IMR-90 (cell line): ENCODE measurements around the gene TET1. TPM values are rescaled to one million over a fixed set of nuclear protein-coding genes. Genes with fewer than 3 reads are reported as not detected.

Experiments
- microRNA-seq, 2 experiments: library from miRNA; stranded (forward) in 1 of 2; unstranded in 1 of 2; fragments of 10-50 nt in 1 of 2; fragments of <30 nt in 1 of 2; gene quantifications in 1 of 2; microRNA quantifications in 1 of 2; one replicate each; pipeline versions ENCODE3 to v1.1.0; 2013 to 2020; ENCODE audit not compliant: insufficient read depth in 1 of 2, insufficient read length in 1 of 2, unreplicated experiment in 1 of 2
- polyA plus RNA-seq, 3 experiments: library from polyadenylated mRNA; depleted of rRNA; stranded (reverse); fragments of >200 nt; gene quantifications; 2 replicates each; pipeline ENCODE4 v1.2.3, GENCODE V29; 2012; ENCODE audit warnings: low replicate concordance in 1 of 3
- small RNA-seq, 5 experiments: library from RNA; depleted of rRNA; stranded (forward); fragments of <200 nt; gene quantifications; one replicate each; pipeline ENCODE3, GENCODE V24; 2012
- total RNA-seq: library from RNA; depleted of rRNA; stranded (reverse); fragments of >200 nt; gene quantifications from 2 replicates; pipeline ENCODE4 v1.2.3, GENCODE V29; 2012; rRNA removed

The TET1 gene
- total and polyA plus RNA-seq, 2 of the 4 experiments (the other 2 are of a cell fraction) = 1.0 to 4.3 TPM

Small RNAs within 50 kb of the gene (microRNA-seq; reads per million reads assigned to microRNA genes)
- gene RF00019 (ENCODE audit: insufficient read depth, insufficient read length) = not detected

Small RNAs within 50 kb of the gene (small RNA-seq; reads per million reads assigned to genes)
- 0 reads per million in 5 experiments for gene RF00019

Other genes starting within 250 kb of the TET1 start
- gene HNRNPH3, start 228.3 kb upstream of the TET1 start, total RNA-seq = 10.6 and 23.6 TPM in 2 replicates
- 119 and 142 TPM in 2 replicates for gene HNRNPH3, start 228.3 kb upstream of the TET1 start, polyA plus RNA-seq (2012; rRNA removed)
- gene PBLD, start 227.4 kb upstream of the TET1 start, total RNA-seq = 5.0 and 5.7 TPM in 2 replicates
- gene PBLD, start 227.4 kb upstream of the TET1 start, polyA plus RNA-seq (2012; rRNA removed) = 2.3 and 3.3 TPM in 2 replicates
- gene RUFY2, start 153.1 kb upstream of the TET1 start, total RNA-seq = 6.8 and 16.4 TPM in 2 replicates
- 5.0 and 6.7 TPM in 2 replicates for gene RUFY2, start 153.1 kb upstream of the TET1 start, polyA plus RNA-seq (2012; rRNA removed)
- gene DNA2, start 88.4 kb upstream of the TET1 start, total RNA-seq = 5.6 and 10.0 TPM in 2 replicates
- 3.3 and 3.9 TPM in 2 replicates for gene DNA2, start 88.4 kb upstream of the TET1 start, polyA plus RNA-seq (2012; rRNA removed)
- 20.6 and 26.7 TPM in 2 replicates for gene SLC25A16, start 32.8 kb upstream of the TET1 start, total RNA-seq
- 6.1 and 9.9 TPM in 2 replicates for gene SLC25A16, start 32.8 kb upstream of the TET1 start, polyA plus RNA-seq (2012; rRNA removed)
- 46.1 and 60.8 TPM in 2 replicates for gene CCAR1, start 160.9 kb downstream of the TET1 start, total RNA-seq
- gene CCAR1, start 160.9 kb downstream of the TET1 start, polyA plus RNA-seq (2012; rRNA removed) = 35.1 and 38.6 TPM in 2 replicates